Dendritic cell treated with granulocyte-macrophage colony-stimulating factor and Interleukin-4, amounts not matched to agents 40 ng/mL and 50 ng/mL, for 4 days (primary cell): Measurements from ENCODE around the gene SBNO2.

Experiments
- H3K27ac Mint-ChIP-seq: one replicate; pipeline ENCODE4 v1.8.0; 2022; ENCODE audit warnings: mild to moderate bottlenecking, mixed read lengths
- H3K27me3 Mint-ChIP-seq: one replicate; pipeline ENCODE4 v1.8.0; 2022; ENCODE audit warnings: mild to moderate bottlenecking, mixed read lengths
- H3K36me3 Mint-ChIP-seq: one replicate; pipeline ENCODE4 v1.8.0; 2022; ENCODE audit warnings: low read depth, mixed read lengths
- H3K4me1 Mint-ChIP-seq: one replicate; pipeline ENCODE4 v1.8.0; 2022; ENCODE audit warnings: low read depth, mixed read lengths
- H3K4me3 Mint-ChIP-seq: one replicate; pipeline ENCODE4 v1.8.0; 2022; ENCODE audit warnings: mild to moderate bottlenecking, moderate library complexity, mixed read lengths
- H3K9me3 Mint-ChIP-seq: one replicate; pipeline ENCODE4 v1.8.0; 2022; ENCODE audit warnings: mixed read lengths
- intact Hi-C: fragments of 100-400 bp; cut with micrococcal nuclease; formaldehyde crosslinking; loops from one replicate; pipeline ENCODE4 v1.15.0; 2022

Gene SBNO2

GRCh38 chr19:1168572-1169410 lies 5.3 kb downstream of the SBNO2 start:
- Mint-ChIP-seq H3K27ac (peak overlapping the region; percentile 20), H3K36me3 (peaks cover 81% of the 10 kb centered on the region), H3K9me3 (no peaks in the 10 kb centered on the region), H3K27me3 (no peaks in the 10 kb centered on the region), H3K4me1 (peaks cover 83% of the 10 kb centered on the region), H3K4me3 (peak overlapping the region; percentile 36)
- intact Hi-C loops = no loop called here

GRCh38 chr19:1167687-1168571 lies 6.1 kb downstream of the SBNO2 start:
- Mint-ChIP-seq H3K36me3 (peaks cover 72% of the 10 kb centered on the region), H3K27me3 (no peaks in the 10 kb centered on the region), H3K4me3 (no peak overlapping the region), H3K9me3 (no peaks in the 10 kb centered on the region), H3K27ac (no peak overlapping the region), H3K4me1 (peaks cover 92% of the 10 kb centered on the region)
- intact Hi-C loops = no loop called here

- Mint-ChIP-seq H3K9me3 (no peaks in the 10 kb centered on the region), H3K4me3 (no peak overlapping the region), H3K27ac (no peak overlapping the region), H3K4me1 (peaks cover 91% of the 10 kb centered on the region), H3K27me3 (no peaks in the 10 kb centered on the region), H3K36me3 (peaks cover 63% of the 10 kb centered on the region)
- intact Hi-C loops = no loop called here
These were observed 7.0 kb downstream of the SBNO2 start for GRCh38 chr19:1166872-1167573.

- Mint-ChIP-seq H3K27ac (peak overlapping the region; percentile 31), H3K4me3 (no peak overlapping the region)
These were observed 9.2 kb downstream of the SBNO2 start for GRCh38 chr19:1164684-1165531.

GRCh38 chr19:1163934-1164683 lies 10.0 kb downstream of the SBNO2 start:
- Mint-ChIP-seq H3K4me3 (peak overlapping the region; percentile 13), H3K27me3 (no peaks in the 10 kb centered on the region), H3K9me3 (no peaks in the 10 kb centered on the region), H3K4me1 (peaks cover 79% of the 10 kb centered on the region), H3K36me3 (peaks cover 57% of the 10 kb centered on the region), H3K27ac (peak overlapping the region; percentile 73)
- intact Hi-C loops = no loop called here

More at GRCh38 chr19:1164684-1165531, 9.2 kb downstream of the SBNO2 start:
- Mint-ChIP-seq H3K9me3 (no peaks in the 10 kb centered on the region), H3K27me3 (no peaks in the 10 kb centered on the region), H3K36me3 (peaks cover 58% of the 10 kb centered on the region), H3K4me1 (peaks cover 84% of the 10 kb centered on the region)
- intact Hi-C loops = no loop called here

GRCh38 chr19:1163283-1163933 lies 10.7 kb downstream of the SBNO2 start:
- H3K36me3 Mint-ChIP-seq = peaks cover 57% of the 10 kb centered on the region
- intact Hi-C loops = no loop called here
- H3K27ac Mint-ChIP-seq = peak overlapping the region; percentile 73
- no peaks in the 10 kb centered on the region for H3K9me3 Mint-ChIP-seq
- peaks cover 72% of the 10 kb centered on the region for H3K4me1 Mint-ChIP-seq
- H3K27me3 Mint-ChIP-seq = no peaks in the 10 kb centered on the region
- peak overlapping the region; percentile 13 for H3K4me3 Mint-ChIP-seq

GRCh38 chr19:1162404-1163282 lies 11.4 kb downstream of the SBNO2 start:
- Mint-ChIP-seq H3K4me3 (peak overlapping the region; percentile 11), H3K9me3 (no peaks in the 10 kb centered on the region), H3K4me1 (peaks cover 73% of the 10 kb centered on the region), H3K36me3 (peaks cover 57% of the 10 kb centered on the region), H3K27me3 (no peaks in the 10 kb centered on the region), H3K27ac (peak overlapping the region; percentile 73)
- intact Hi-C loops = no loop called here

- no peaks in the 10 kb centered on the region for H3K9me3 Mint-ChIP-seq
These were observed 12.4 kb downstream of the SBNO2 start for GRCh38 chr19:1161716-1162115.

GRCh38 chr19:1159864-1160595 lies 14.0 kb downstream of the SBNO2 start:
- peaks cover 71% of the 10 kb centered on the region for H3K4me1 Mint-ChIP-seq
- H3K36me3 Mint-ChIP-seq = peaks cover 53% of the 10 kb centered on the region
- H3K27me3 Mint-ChIP-seq = no peaks in the 10 kb centered on the region
- no peaks in the 10 kb centered on the region for H3K9me3 Mint-ChIP-seq
- intact Hi-C loops = no loop called here
- no peak overlapping the region for H3K4me3 Mint-ChIP-seq
- peak overlapping the region; percentile 32 for H3K27ac Mint-ChIP-seq

More at GRCh38 chr19:1161716-1162115, 12.4 kb downstream of the SBNO2 start:
- intact Hi-C loops = no loop called here
- Mint-ChIP-seq H3K36me3 (peaks cover 57% of the 10 kb centered on the region), H3K4me1 (peaks cover 70% of the 10 kb centered on the region), H3K27me3 (no peaks in the 10 kb centered on the region), H3K27ac (peak overlapping the region; percentile 56), H3K4me3 (no peak overlapping the region)

- H3K27me3 Mint-ChIP-seq = no peaks in the 10 kb centered on the region
- H3K36me3 Mint-ChIP-seq = peaks cover 62% of the 10 kb centered on the region
- H3K4me3 Mint-ChIP-seq = no peak overlapping the region
- peaks cover 73% of the 10 kb centered on the region for H3K4me1 Mint-ChIP-seq
- H3K9me3 Mint-ChIP-seq = no peaks in the 10 kb centered on the region
- intact Hi-C loops = no loop called here
- H3K27ac Mint-ChIP-seq = no peak overlapping the region
These were observed 15.1 kb downstream of the SBNO2 start for GRCh38 chr19:1158885-1159448.
